Measurements from ENCODE around the gene GLIS1. TPM values are rescaled to one million over a fixed set of nuclear protein-coding genes. Genes with fewer than 3 reads are reported as not detected.

The GLIS1 gene
- not detected for total RNA-seq (2013)
- polyA plus RNA-seq (not detected), polyA minus RNA-seq (not detected in 2 replicates), total RNA-seq (0 to 0.81 (median 0) reads per million in 11 experiments)

DNA sequence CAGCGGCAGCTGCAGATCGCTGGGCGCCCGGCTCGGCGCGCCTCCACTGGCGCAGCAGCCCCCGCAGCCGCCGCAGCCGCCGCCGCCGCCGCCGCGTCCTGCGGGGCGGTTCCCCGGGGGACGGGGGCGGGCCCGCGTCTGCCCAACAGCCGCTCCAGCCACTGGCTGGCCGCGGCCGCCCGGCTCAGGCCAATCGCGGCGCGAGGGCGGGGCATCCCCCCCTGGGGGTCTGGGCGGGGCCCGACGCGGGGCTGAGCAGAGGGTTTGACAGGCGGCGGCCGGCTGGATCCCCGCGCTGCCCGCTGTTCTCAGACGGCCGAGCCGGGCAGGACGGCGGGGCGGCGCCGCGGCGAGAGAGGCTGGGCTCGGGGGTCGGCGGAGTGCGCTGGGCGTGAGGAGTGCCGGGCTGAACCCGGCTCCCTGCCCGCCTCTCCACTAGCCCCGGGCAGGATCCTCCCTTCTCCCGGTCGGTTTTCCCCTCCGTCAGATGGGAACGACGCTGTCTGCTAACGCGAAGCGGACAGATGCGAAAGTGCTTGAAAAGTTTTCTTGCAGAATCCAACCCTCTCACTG lies at the start of gene GLIS1:
Gene GLIS1, minus strand, starts transcription at position 56 of the 573 bp plus-strand sequence. CDS start 1,100 bp downstream, outside the sequence.
- Histone ChIP-seq H3K27ac (ENCODE audit: low read depth in 1 of 2, low read length in 2 of 2) (no peak within 1 kb of the TSS), H3K9ac (ENCODE audit: insufficient read depth, low read length, poor library complexity, severe bottlenecking) (peak within 1 kb of the TSS; percentile 36), H3K4me1 (ENCODE audit: control insufficient read depth in 1 of 2, insufficient read depth in 2 of 2, low read length in 2 of 2) (peaks cover 9 to 20% of the 10 kb centered on the region in 2 donors), H3K4me3 (replicated peaks in 1 of 3; ENCODE audit: low read depth in 2 of 3, low read length in 3 of 3) (peak within 1 kb of the TSS; percentile 22 to 77 (median 55)), H3K9me3 (replicated peaks in 1 of 2; ENCODE audit: control insufficient read depth in 1 of 2, insufficient read depth in 1 of 2, low read length in 2 of 2) (peaks cover 0 to 19% of the 10 kb centered on the region in 2 donors), H3K4me2 (replicated peaks; ENCODE audit: extremely low read depth, low read length, poor library complexity, severe bottlenecking) (peak within 1 kb of the TSS; percentile 81), H3K79me2 (ENCODE audit: insufficient read depth, low read length) (no peaks in the 10 kb centered on the region), H3K27me3 (ENCODE audit: control insufficient read depth in 2 of 2, insufficient read depth in 2 of 2, low read length in 2 of 2) (peaks cover 44 to 71% of the 10 kb centered on the region in 2 donors), H3K36me3 (replicated peaks in 1 of 2; ENCODE audit: control insufficient read depth in 1 of 2, insufficient read depth in 2 of 2, low read length in 2 of 2) (no peaks in the 10 kb centered on the region), H2AFZ (ENCODE audit: insufficient read depth, low read depth, low read length, poor library complexity, severe bottlenecking) (peak within 1 kb of the TSS; percentile 59), H4K20me1 (ENCODE audit: insufficient read depth, low read length) (no peaks in the 10 kb centered on the region)
- intact Hi-C loops (cut with micrococcal nuclease) = no loop called here
- under 1% methylated on average over 73 of the region's 73 CpGs for WGBS (ENCODE audit: insufficient coverage)
- Mint-ChIP-seq H3K4me1 (peaks cover 12% of the 10 kb centered on the region), H3K27ac (peak within 1 kb of the TSS in 1 of 7 donors; percentile 11), H3K27me3 (ENCODE audit: low read depth in 3 of 3) (peaks cover 59 to 86% (median 69%) of the 10 kb centered on the region in 3 donors), H3K9me3 (peaks cover 0 to 14% (median 10%) of the 10 kb centered on the region in 7 donors), H3K36me3 (peaks cover 0 to 3% of the 10 kb centered on the region in 2 donors), H3K4me3 (peak within 1 kb of the TSS; percentile 75 to 86)
- TF ChIP-seq, protein P1, sequence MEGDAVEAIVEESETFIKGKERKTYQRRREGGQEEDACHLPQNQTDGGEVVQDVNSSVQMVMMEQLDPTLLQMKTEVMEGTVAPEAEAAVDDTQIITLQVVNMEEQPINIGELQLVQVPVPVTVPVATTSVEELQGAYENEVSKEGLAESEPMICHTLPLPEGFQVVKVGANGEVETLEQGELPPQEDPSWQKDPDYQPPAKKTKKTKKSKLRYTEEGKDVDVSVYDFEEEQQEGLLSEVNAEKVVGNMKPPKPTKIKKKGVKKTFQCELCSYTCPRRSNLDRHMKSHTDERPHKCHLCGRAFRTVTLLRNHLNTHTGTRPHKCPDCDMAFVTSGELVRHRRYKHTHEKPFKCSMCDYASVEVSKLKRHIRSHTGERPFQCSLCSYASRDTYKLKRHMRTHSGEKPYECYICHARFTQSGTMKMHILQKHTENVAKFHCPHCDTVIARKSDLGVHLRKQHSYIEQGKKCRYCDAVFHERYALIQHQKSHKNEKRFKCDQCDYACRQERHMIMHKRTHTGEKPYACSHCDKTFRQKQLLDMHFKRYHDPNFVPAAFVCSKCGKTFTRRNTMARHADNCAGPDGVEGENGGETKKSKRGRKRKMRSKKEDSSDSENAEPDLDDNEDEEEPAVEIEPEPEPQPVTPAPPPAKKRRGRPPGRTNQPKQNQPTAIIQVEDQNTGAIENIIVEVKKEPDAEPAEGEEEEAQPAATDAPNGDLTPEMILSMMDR (IDR thresholded peaks at IDR 0.05) = no peak
- peak; percentile 21 to 44 (median 34) for DNase-seq

DNA sequence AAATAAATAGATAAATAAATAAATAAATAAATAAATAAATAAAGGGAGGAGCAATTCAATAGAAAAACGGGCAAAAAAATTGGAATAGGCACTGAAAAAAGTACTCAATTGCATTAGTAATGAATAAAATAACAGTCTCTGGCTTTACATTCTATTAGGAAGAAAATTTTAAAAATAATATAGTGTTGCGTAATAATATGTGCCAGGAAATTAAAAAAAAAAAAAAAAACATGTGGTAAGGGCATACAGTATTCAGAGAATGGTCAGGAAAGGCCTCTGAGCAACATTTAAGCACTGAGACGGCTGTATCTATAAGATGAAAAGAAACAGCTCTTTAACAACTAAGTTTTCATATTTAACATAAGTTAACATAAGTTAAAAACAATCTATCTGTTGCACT lies 48.7 kb upstream of the GLIS1 start:
- H3K27ac Mint-ChIP-seq = no peak overlapping the region
- H3K4me1 Mint-ChIP-seq = no peaks in the 10 kb centered on the region
- Histone ChIP-seq H2AFZ (ENCODE audit: insufficient read depth, low read depth, low read length, poor library complexity, severe bottlenecking) (no peak overlapping the region), H3K27me3 (ENCODE audit: control insufficient read depth in 2 of 2, insufficient read depth in 2 of 2, low read length in 2 of 2) (no peaks in the 10 kb centered on the region), H3K9ac (ENCODE audit: insufficient read depth, low read length, poor library complexity, severe bottlenecking) (no peak overlapping the region), H3K9me3 (replicated peaks in 1 of 2; ENCODE audit: control insufficient read depth in 1 of 2, insufficient read depth in 1 of 2, low read length in 2 of 2) (no peaks in the 10 kb centered on the region), H3K27ac (ENCODE audit: low read depth in 1 of 2, low read length in 2 of 2) (no peak overlapping the region), H4K20me1 (ENCODE audit: insufficient read depth, low read length) (no peaks in the 10 kb centered on the region), H3K79me2 (ENCODE audit: insufficient read depth, low read length) (no peaks in the 10 kb centered on the region), H3K4me1 (ENCODE audit: control insufficient read depth in 1 of 2, insufficient read depth in 2 of 2, low read length in 2 of 2) (no peaks in the 10 kb centered on the region), H3K4me2 (replicated peaks; ENCODE audit: extremely low read depth, low read length, poor library complexity, severe bottlenecking) (no peak overlapping the region), H3K4me3 (replicated peaks in 1 of 3; ENCODE audit: low read depth in 2 of 3, low read length in 3 of 3) (no peak overlapping the region), H3K36me3 (replicated peaks in 1 of 2; ENCODE audit: control insufficient read depth in 1 of 2, insufficient read depth in 2 of 2, low read length in 2 of 2) (peaks cover 32 to 69% of the 10 kb centered on the region in 2 donors)
- intact Hi-C loops (cut with micrococcal nuclease) = no loop called here
- WGBS (ENCODE audit: insufficient coverage) = no CpG with 5 or more reads among the region's 3 CpGs
- H3K27me3 Mint-ChIP-seq (ENCODE audit: low read depth in 3 of 3) = no peaks in the 10 kb centered on the region
- H3K4me3 Mint-ChIP-seq = no peak overlapping the region
- TF ChIP-seq, protein P1 (IDR thresholded peaks at IDR 0.05) = no peak
- H3K9me3 Mint-ChIP-seq = peaks cover 0 to 2% (median 0%) of the 10 kb centered on the region in 7 donors
- DNase-seq = no peak
- peaks cover 54 to 77% of the 10 kb centered on the region in 2 donors for H3K36me3 Mint-ChIP-seq
